GM18867 (cell line): ENCODE results near the gene C4orf50.

Experiments used
- ATAC-seq: cut with Tn5 transposase; IDR thresholded peaks from one replicate; pipeline ENCODE4 v1.9.1; 2021; ENCODE audit warnings: mild to moderate bottlenecking, moderate library complexity; ENCODE audit not compliant: unreplicated experiment

The C4orf50 gene

GRCh38 chr4:6018331-6018730, at the start of gene C4orf50:
Gene C4orf50, minus strand, starts transcription at chr4:6018431.
- no peak for ATAC-seq

- ATAC-seq, result no peak
Measured at GRCh38 chr4:6065934-6066590, 47.8 kb upstream of the C4orf50 start.

- ATAC-seq, result no peak
Measured at GRCh38 chr4:6065166-6065565, 46.9 kb upstream of the C4orf50 start.

GRCh38 chr4:6064383-6064782, 46.2 kb upstream of the C4orf50 start:
- ATAC-seq, result no peak

GRCh38 chr4:6063684-6064083, 45.5 kb upstream of the C4orf50 start:
- ATAC-seq, result no peak

GRCh38 chr4:6062133-6062532, 43.9 kb upstream of the C4orf50 start:
- no peak for ATAC-seq

- no peak for ATAC-seq
Measured at GRCh38 chr4:6059375-6059805, 41.2 kb upstream of the C4orf50 start.

- no peak for ATAC-seq
Measured at GRCh38 chr4:6058531-6059374, 40.5 kb upstream of the C4orf50 start.

GRCh38 chr4:6056976-6057766, 38.9 kb upstream of the C4orf50 start:
- ATAC-seq, result no peak

- ATAC-seq, result no peak
Measured at GRCh38 chr4:6055436-6055835, 37.2 kb upstream of the C4orf50 start.

GRCh38 chr4:6055030-6055429, 36.8 kb upstream of the C4orf50 start:
- no peak for ATAC-seq

GRCh38 chr4:6054162-6054922, 36.1 kb upstream of the C4orf50 start:
- ATAC-seq, result no peak

GRCh38 chr4:6052679-6053078, 34.4 kb upstream of the C4orf50 start:
- ATAC-seq, result no peak

GRCh38 chr4:6050551-6050950, 32.3 kb upstream of the C4orf50 start:
- ATAC-seq, result no peak

GRCh38 chr4:6049985-6050384, 31.8 kb upstream of the C4orf50 start:
- ATAC-seq, result no peak

GRCh38 chr4:6049278-6049677, 31.0 kb upstream of the C4orf50 start:
- ATAC-seq, result no peak

GRCh38 chr4:6048537-6048936, 30.3 kb upstream of the C4orf50 start:
- ATAC-seq, result no peak

- no peak for ATAC-seq
Measured at GRCh38 chr4:6047130-6047673, 29.0 kb upstream of the C4orf50 start.

GRCh38 chr4:6046526-6047129, 28.4 kb upstream of the C4orf50 start:
- ATAC-seq, result no peak

- ATAC-seq, result no peak
Measured at GRCh38 chr4:6044805-6045204, 26.6 kb upstream of the C4orf50 start.
